Panc1 (cell line): Measurements from ENCODE around the gene DNAJC12. TPM values are rescaled to one million over a fixed set of nuclear protein-coding genes. Genes with fewer than 3 reads are reported as not detected.

Experiments
- ATAC-seq: fragments of 200-7000 bp; cut with Tn5 transposase; 2 replicates; pipeline ENCODE4 v1.9.1; 2020; ENCODE audit warnings: mild to moderate bottlenecking, moderate library complexity
- BruUV-seq: library from RNA; stranded (reverse); fragments of 400-500 nt; replicated peaks from 2 replicates; lab custom pipeline; 2021; lab: Mats Ljungman, UMichigan
- CTCF ChIA-PET: fragments of 300-600 bp; sonication (Branson Sonifier 250); formaldehyde crosslinking; loops from one replicate; lab custom pipeline; 2022; ENCODE audit warnings: antibody characterized with exemption; lab: Charles Lee
- POLR2A ChIA-PET: fragments of 300-600 bp; sonication (Branson Sonifier 250); formaldehyde crosslinking; loops from one replicate; lab custom pipeline; 2022; ENCODE audit warnings: antibody characterized with exemption; lab: Charles Lee
- DNase-seq: peaks from one replicate; pipeline ENCODE4 v3.0.0-alpha.2; 2010; ENCODE audit warnings: low read depth, low spot score
- H3K27ac ChIP-seq: 2 replicates; pipeline ENCODE4 v1.5.1; 2011; ENCODE audit warnings: mild to moderate bottlenecking, low read length, inconsistent platforms
- H3K27me3 ChIP-seq: fragments of 200-500 bp; sonication (Bioruptor generic); 2 replicates; pipeline ENCODE4 v1.6.0; 2014; ENCODE audit warnings: low read length, inconsistent platforms; ENCODE audit not compliant: control insufficient read depth, insufficient read depth
- H3K36me3 ChIP-seq: fragments of 200-500 bp; sonication (Bioruptor generic); 2 replicates; pipeline ENCODE4 v1.5.1; 2014; ENCODE audit warnings: inconsistent platforms, mild to moderate bottlenecking, low read length, moderate library complexity; ENCODE audit not compliant: control insufficient read depth, insufficient read depth
- H3K4me1 ChIP-seq: 2 replicates; pipeline ENCODE4 v1.5.1; 2011; ENCODE audit warnings: inconsistent platforms, mild to moderate bottlenecking, low read length, moderate library complexity; ENCODE audit not compliant: control insufficient read depth, insufficient read depth
- H3K4me3 ChIP-seq, 2 experiments: 2 replicates each; pipeline ENCODE4 v1.5.1; 2011 to 2012; ENCODE audit warnings: low read depth in 2 of 2, low read length in 2 of 2, mild to moderate bottlenecking in 2 of 2, inconsistent platforms in 1 of 2, moderate library complexity in 1 of 2
- H3K9me3 ChIP-seq: fragments of 200-500 bp; sonication (Bioruptor generic); 2 replicates; pipeline ENCODE4 v1.5.1; 2014; ENCODE audit warnings: low read depth, mild to moderate bottlenecking, inconsistent platforms, low read length, moderate library complexity; ENCODE audit not compliant: control insufficient read depth, insufficient read depth
- POLR2AphosphoS5 ChIP-seq: IDR thresholded peaks from 2 replicates; pipeline ENCODE4 v1.6.1; 2012; ENCODE audit warnings: mild to moderate bottlenecking, low read depth, low read length, moderate library complexity
- SIN3A ChIP-seq: IDR thresholded peaks from 2 replicates; pipeline ENCODE4 v1.6.1; 2012; ENCODE audit warnings: low read depth, mild to moderate bottlenecking, low read length, moderate library complexity, borderline replicate concordance; ENCODE audit not compliant: insufficient read depth
- TCF7L2 ChIP-seq: IDR thresholded peaks from 2 replicates; pipeline ENCODE4 v1.6.1; 2011; ENCODE audit warnings: mild to moderate bottlenecking, low read depth, low read length, inconsistent platforms
- in situ Hi-C: cut with HindIII; loops from 2 replicates; pipeline ENCODE4 v1.10.0; 2016; ENCODE audit warnings: low sequenced_read_pairs, low pct_unique_long_range_greater_than_20kb
- intact Hi-C: fragments of 100-400 bp; cut with micrococcal nuclease; formaldehyde crosslinking; loops from one replicate; pipeline ENCODE4 v1.10.0; 2022; ENCODE audit not compliant: unreplicated experiment
- total RNA-seq: library from RNA; stranded (reverse); gene quantifications from one replicate; pipeline ENCODE4 v1.2.1, GENCODE V29; 2021; ENCODE audit not compliant: unreplicated experiment
- TF ChIP-seq, protein P1 (sequence below): fragments of 450-650 bp; IDR thresholded peaks from 2 replicates; pipeline ENCODE4 v1.5.1; 2017; ENCODE audit warnings: mild to moderate bottlenecking
- TF ChIP-seq, protein P2 (sequence below), 2 experiments: IDR thresholded peaks; 2 replicates each; pipeline ENCODE4 v1.6.1; 2011 to 2012; ENCODE audit warnings: low read depth in 2 of 2, control low read depth in 1 of 2, low read length in 1 of 2, mild to moderate bottlenecking in 1 of 2, moderate library complexity in 1 of 2; ENCODE audit not compliant: insufficient read depth in 1 of 2

DNAJC12 gene
- total RNA-seq, 1 experiment from 2014 or later, result 0.44 TPM

DNA sequence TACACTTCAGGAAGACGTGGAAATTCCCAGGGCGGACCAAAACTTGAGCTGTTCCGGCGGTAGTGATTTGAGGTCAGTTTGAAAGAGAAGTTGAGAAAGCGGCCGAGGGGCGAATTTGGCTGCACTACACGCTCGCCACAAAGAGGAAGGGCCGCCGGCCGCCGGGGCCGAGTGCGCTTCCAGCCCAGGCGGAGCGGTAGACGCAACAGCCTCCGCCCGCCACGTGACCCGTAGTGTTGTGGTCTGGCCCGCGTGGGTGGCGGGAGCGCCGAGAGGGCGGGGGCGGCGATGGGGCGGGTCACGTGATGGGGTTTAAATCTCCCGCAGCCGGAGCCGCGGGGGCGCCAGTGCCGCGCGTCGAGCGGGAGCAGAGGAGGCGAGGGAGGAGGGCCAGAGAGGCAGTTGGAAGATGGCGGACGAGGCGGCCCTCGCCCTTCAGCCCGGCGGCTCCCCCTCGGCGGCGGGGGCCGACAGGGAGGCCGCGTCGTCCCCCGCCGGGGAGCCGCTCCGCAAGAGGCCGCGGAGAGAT lies 46.4 kb upstream of the DNAJC12 start, which contains the start of gene SIRT1:
Gene SIRT1, plus strand, starts transcription at position 344 of the 529 bp plus-strand sequence. Its CDS starts 66 bp downstream, at position 410.
- intact Hi-C loops, result no loop called here
- CTCF ChIA-PET, result no interaction called here

DNA sequence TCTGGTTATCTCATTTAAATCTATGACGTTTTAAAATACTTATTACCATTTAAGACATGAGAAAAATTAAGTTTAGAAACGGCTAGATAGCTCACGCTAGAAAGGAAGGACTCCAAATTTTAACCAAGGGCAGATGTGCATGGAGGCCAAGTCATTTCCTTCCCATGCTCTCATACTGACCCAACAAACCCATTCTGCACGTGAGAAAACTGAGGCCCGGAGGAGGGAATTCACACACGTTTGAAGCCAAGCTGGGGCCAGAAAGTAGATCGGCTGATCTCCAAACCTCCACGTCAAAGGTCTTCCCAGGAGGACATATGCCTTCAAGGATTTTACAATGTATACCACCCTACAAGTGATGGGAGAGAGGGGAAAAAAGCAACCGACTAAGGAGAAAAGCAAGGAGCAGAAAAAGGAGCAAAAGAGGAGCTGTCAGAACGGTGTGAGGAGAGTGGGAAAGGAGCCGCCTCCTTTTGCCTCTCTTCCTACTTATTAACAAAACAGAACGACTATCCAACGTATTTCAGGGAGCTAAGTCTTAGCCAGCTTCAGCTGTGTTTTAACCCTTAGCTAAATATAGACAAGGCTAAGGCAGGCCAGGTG lies 45.8 kb upstream of the DNAJC12 start:
- H3K4me1 ChIP-seq, result peaks cover 8% of the 10 kb centered on the region
- TSS peak; percentile 97 for BruUV-seq
- H3K27me3 ChIP-seq, result no peaks in the 10 kb centered on the region
- intact Hi-C loops, result no loop called here
- TF ChIP-seq, protein P1, sequence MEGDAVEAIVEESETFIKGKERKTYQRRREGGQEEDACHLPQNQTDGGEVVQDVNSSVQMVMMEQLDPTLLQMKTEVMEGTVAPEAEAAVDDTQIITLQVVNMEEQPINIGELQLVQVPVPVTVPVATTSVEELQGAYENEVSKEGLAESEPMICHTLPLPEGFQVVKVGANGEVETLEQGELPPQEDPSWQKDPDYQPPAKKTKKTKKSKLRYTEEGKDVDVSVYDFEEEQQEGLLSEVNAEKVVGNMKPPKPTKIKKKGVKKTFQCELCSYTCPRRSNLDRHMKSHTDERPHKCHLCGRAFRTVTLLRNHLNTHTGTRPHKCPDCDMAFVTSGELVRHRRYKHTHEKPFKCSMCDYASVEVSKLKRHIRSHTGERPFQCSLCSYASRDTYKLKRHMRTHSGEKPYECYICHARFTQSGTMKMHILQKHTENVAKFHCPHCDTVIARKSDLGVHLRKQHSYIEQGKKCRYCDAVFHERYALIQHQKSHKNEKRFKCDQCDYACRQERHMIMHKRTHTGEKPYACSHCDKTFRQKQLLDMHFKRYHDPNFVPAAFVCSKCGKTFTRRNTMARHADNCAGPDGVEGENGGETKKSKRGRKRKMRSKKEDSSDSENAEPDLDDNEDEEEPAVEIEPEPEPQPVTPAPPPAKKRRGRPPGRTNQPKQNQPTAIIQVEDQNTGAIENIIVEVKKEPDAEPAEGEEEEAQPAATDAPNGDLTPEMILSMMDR, result no peak
- TF ChIP-seq, protein P2, sequence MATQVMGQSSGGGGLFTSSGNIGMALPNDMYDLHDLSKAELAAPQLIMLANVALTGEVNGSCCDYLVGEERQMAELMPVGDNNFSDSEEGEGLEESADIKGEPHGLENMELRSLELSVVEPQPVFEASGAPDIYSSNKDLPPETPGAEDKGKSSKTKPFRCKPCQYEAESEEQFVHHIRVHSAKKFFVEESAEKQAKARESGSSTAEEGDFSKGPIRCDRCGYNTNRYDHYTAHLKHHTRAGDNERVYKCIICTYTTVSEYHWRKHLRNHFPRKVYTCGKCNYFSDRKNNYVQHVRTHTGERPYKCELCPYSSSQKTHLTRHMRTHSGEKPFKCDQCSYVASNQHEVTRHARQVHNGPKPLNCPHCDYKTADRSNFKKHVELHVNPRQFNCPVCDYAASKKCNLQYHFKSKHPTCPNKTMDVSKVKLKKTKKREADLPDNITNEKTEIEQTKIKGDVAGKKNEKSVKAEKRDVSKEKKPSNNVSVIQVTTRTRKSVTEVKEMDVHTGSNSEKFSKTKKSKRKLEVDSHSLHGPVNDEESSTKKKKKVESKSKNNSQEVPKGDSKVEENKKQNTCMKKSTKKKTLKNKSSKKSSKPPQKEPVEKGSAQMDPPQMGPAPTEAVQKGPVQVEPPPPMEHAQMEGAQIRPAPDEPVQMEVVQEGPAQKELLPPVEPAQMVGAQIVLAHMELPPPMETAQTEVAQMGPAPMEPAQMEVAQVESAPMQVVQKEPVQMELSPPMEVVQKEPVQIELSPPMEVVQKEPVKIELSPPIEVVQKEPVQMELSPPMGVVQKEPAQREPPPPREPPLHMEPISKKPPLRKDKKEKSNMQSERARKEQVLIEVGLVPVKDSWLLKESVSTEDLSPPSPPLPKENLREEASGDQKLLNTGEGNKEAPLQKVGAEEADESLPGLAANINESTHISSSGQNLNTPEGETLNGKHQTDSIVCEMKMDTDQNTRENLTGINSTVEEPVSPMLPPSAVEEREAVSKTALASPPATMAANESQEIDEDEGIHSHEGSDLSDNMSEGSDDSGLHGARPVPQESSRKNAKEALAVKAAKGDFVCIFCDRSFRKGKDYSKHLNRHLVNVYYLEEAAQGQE (IDR thresholded peaks at IDR 0.05; ENCODE audit: insufficient read depth in 1 of 2, low read depth in 2 of 2, low read length in 1 of 2), result no peak
- TF ChIP-seq SIN3A, result no peak
- no peak for TF ChIP-seq TCF7L2
- TF ChIP-seq POLR2AphosphoS5, result no peak
- peak overlapping the region; percentile 61 to 66 for H3K4me3 ChIP-seq
- in situ Hi-C loops, result no loop called here
- ATAC-seq (no peak), DNase-seq (peak; percentile 30)
- peaks cover 15% of the 10 kb centered on the region for H3K36me3 ChIP-seq
- peak overlapping the region; percentile 93 for H3K27ac ChIP-seq
- POLR2A ChIA-PET, result interaction anchor here (0.5 to 0.7 kb wide), 3 partner anchors 23 to 284 kb away, joined by 3 to 11 read pairs (median 7); no protein-coding TSS in a partner anchor
- H3K9me3 ChIP-seq, result no peaks in the 10 kb centered on the region
- CTCF ChIA-PET, result interaction anchor here (0.8 kb wide), 1 partner anchor 28 kb away, joined by 10 read pairs; no protein-coding TSS in a partner anchor

More for the DNA sequence above, 46.4 kb upstream of the DNAJC12 start, which contains the start of gene SIRT1:
- DNase-seq, result peak; percentile 52
- Histone ChIP-seq H3K4me3 (peak within 1 kb of the TSS; percentile 61 to 66), H3K36me3 (peaks cover 21% of the 10 kb centered on the region), H3K27ac (peak within 1 kb of the TSS; percentile 93), H3K9me3 (no peaks in the 10 kb centered on the region), H3K27me3 (no peaks in the 10 kb centered on the region), H3K4me1 (peaks cover 8% of the 10 kb centered on the region)
- TF ChIP-seq SIN3A (peak; percentile 99; the same call in 1 of the 2 replicates), TCF7L2 (peak; percentile 28; the same call in 1 of the 2 replicates), POLR2AphosphoS5 (peak; percentile 96)
- TF ChIP-seq, protein P1, result no peak
- TF ChIP-seq, protein P2 (IDR thresholded peaks at IDR 0.05; ENCODE audit: insufficient read depth in 1 of 2, low read depth in 2 of 2, low read length in 1 of 2), result peak in 1 of 2 experiments; percentile 55; a peak in 1 of 4 replicates
- ATAC-seq, result peak; percentile 91
- no TSS peak for BruUV-seq
- in situ Hi-C loops, result no loop called here
- POLR2A ChIA-PET, result interaction anchor here (0.5 to 0.7 kb wide), 3 partner anchors 23 to 284 kb away, joined by 3 to 11 read pairs (median 7); no protein-coding TSS in a partner anchor
